ENCODE measurements around the gene ZXDA. TPM values are rescaled to one million over a fixed set of nuclear protein-coding genes. Genes with fewer than 3 reads are reported as not detected.
"Not testable (repeated sequence)": the region's sequence is repeated elsewhere in the genome, so short reads cannot be mapped to it uniquely, and the experiment has no call there.

Gene ZXDA
- polyA plus RNA-seq, 2 donors = 0.20 to 0.51 TPM

GRCh38 chrX:57915680-57916079 is 5.4 kb upstream of the ZXDA start:
- no peaks in the 10 kb centered on the region for H3K27me3 ChIP-seq (ENCODE audit: control insufficient read depth in 1 of 2, insufficient read depth in 2 of 2, low read length in 2 of 2)
- H3K36me3 ChIP-seq (ENCODE audit: control insufficient read depth in 2 of 2, insufficient read depth in 2 of 2, low read length in 1 of 2) = no peaks in the 10 kb centered on the region
- H3K9me3 ChIP-seq (ENCODE audit: control insufficient read depth in 2 of 2, insufficient read depth in 1 of 2, low read depth in 1 of 2, low read length in 1 of 2) = no peaks in the 10 kb centered on the region
- H3K27ac ChIP-seq (ENCODE audit: low read depth in 2 of 2, low read length in 1 of 2) = no peak overlapping the region
- H3K4me3 ChIP-seq (ENCODE audit: low read depth in 1 of 2, low read length in 2 of 2) = no peak overlapping the region
- no peaks in the 10 kb centered on the region for H3K4me1 ChIP-seq (ENCODE audit: control insufficient read depth in 2 of 2, insufficient read depth in 2 of 2, low read length in 1 of 2)
- WGBS, 2 donors = 80 to 85% methylated on average over 5 of the region's 5 CpGs

GRCh38 chrX:57909595-57910286 is 517 bp downstream of the ZXDA start:
- H3K9me3 ChIP-seq (ENCODE audit: control insufficient read depth in 2 of 2, insufficient read depth in 1 of 2, low read depth in 1 of 2, low read length in 1 of 2) = not testable (repeated sequence)
- peak overlapping the region; percentile 73 to 79 for H3K27ac ChIP-seq (ENCODE audit: low read depth in 2 of 2, low read length in 1 of 2)

GRCh38 chrX:57908972-57909594 is 1.2 kb downstream of the ZXDA start:
- not testable (repeated sequence) for H3K9me3 ChIP-seq (ENCODE audit: control insufficient read depth in 2 of 2, insufficient read depth in 1 of 2, low read depth in 1 of 2, low read length in 1 of 2); H3K36me3 ChIP-seq (ENCODE audit: control insufficient read depth in 2 of 2, insufficient read depth in 2 of 2, low read length in 1 of 2); H3K4me1 ChIP-seq (ENCODE audit: control insufficient read depth in 2 of 2, insufficient read depth in 2 of 2, low read length in 1 of 2); H3K27me3 ChIP-seq (ENCODE audit: control insufficient read depth in 1 of 2, insufficient read depth in 2 of 2, low read length in 2 of 2)
- 61 to 70% methylated on average over 28 of the region's 28 CpGs for WGBS, 2 donors
- Histone ChIP-seq H3K4me3 (ENCODE audit: low read depth in 1 of 2, low read length in 2 of 2) (peak overlapping the region; percentile 39 to 56), H3K27ac (ENCODE audit: low read depth in 2 of 2, low read length in 1 of 2) (peak overlapping the region; percentile 2 to 79)

More at GRCh38 chrX:57909595-57910286, 517 bp downstream of the ZXDA start:
- H3K27me3 ChIP-seq (ENCODE audit: control insufficient read depth in 1 of 2, insufficient read depth in 2 of 2, low read length in 2 of 2); H3K36me3 ChIP-seq (ENCODE audit: control insufficient read depth in 2 of 2, insufficient read depth in 2 of 2, low read length in 1 of 2); H3K4me1 ChIP-seq (ENCODE audit: control insufficient read depth in 2 of 2, insufficient read depth in 2 of 2, low read length in 1 of 2): not testable (repeated sequence)
- 2 to 21% methylated on average over 24 to 51 of the region's 72 CpGs for WGBS, 2 donors
- peak overlapping the region; percentile 39 to 56 for H3K4me3 ChIP-seq (ENCODE audit: low read depth in 1 of 2, low read length in 2 of 2)

- H3K27me3 ChIP-seq (ENCODE audit: control insufficient read depth in 1 of 2, insufficient read depth in 2 of 2, low read length in 2 of 2) = no peaks in the 10 kb centered on the region
- no peak overlapping the region for H3K4me3 ChIP-seq (ENCODE audit: low read depth in 1 of 2, low read length in 2 of 2)
- no peaks in the 10 kb centered on the region for H3K9me3 ChIP-seq (ENCODE audit: control insufficient read depth in 2 of 2, insufficient read depth in 1 of 2, low read depth in 1 of 2, low read length in 1 of 2)
- H3K36me3 ChIP-seq (ENCODE audit: control insufficient read depth in 2 of 2, insufficient read depth in 2 of 2, low read length in 1 of 2) = no peaks in the 10 kb centered on the region
- no peak overlapping the region for H3K27ac ChIP-seq (ENCODE audit: low read depth in 2 of 2, low read length in 1 of 2)
- WGBS, 2 donors = 11 to 33% methylated on average over 1 of the region's 1 CpG
- peaks cover 0 to 2% of the 10 kb centered on the region in 2 donors for H3K4me1 ChIP-seq (ENCODE audit: control insufficient read depth in 2 of 2, insufficient read depth in 2 of 2, low read length in 1 of 2)
These were observed 3.5 kb downstream of the ZXDA start for GRCh38 chrX:57906790-57907189.

- 6 to 33% methylated on average over 2 of the region's 2 CpGs for WGBS, 2 donors
- Histone ChIP-seq H3K27me3 (ENCODE audit: control insufficient read depth in 1 of 2, insufficient read depth in 2 of 2, low read length in 2 of 2) (peaks cover 0 to 2% of the 10 kb centered on the region in 2 donors), H3K4me3 (ENCODE audit: low read depth in 1 of 2, low read length in 2 of 2) (no peak overlapping the region), H3K9me3 (ENCODE audit: control insufficient read depth in 2 of 2, insufficient read depth in 1 of 2, low read depth in 1 of 2, low read length in 1 of 2) (no peaks in the 10 kb centered on the region), H3K4me1 (ENCODE audit: control insufficient read depth in 2 of 2, insufficient read depth in 2 of 2, low read length in 1 of 2) (peaks cover 0 to 2% of the 10 kb centered on the region in 2 donors), H3K36me3 (ENCODE audit: control insufficient read depth in 2 of 2, insufficient read depth in 2 of 2, low read length in 1 of 2) (no peaks in the 10 kb centered on the region), H3K27ac (ENCODE audit: low read depth in 2 of 2, low read length in 1 of 2) (no peak overlapping the region)
These were observed 5.1 kb downstream of the ZXDA start for GRCh38 chrX:57905141-57905540.

GRCh38 chrX:57904176-57904880 is 5.9 kb downstream of the ZXDA start:
- Histone ChIP-seq H3K27me3 (ENCODE audit: control insufficient read depth in 1 of 2, insufficient read depth in 2 of 2, low read length in 2 of 2) (peaks cover 0 to 2% of the 10 kb centered on the region in 2 donors), H3K36me3 (ENCODE audit: control insufficient read depth in 2 of 2, insufficient read depth in 2 of 2, low read length in 1 of 2) (no peaks in the 10 kb centered on the region), H3K27ac (ENCODE audit: low read depth in 2 of 2, low read length in 1 of 2) (no peak overlapping the region), H3K4me3 (ENCODE audit: low read depth in 1 of 2, low read length in 2 of 2) (no peak overlapping the region), H3K9me3 (ENCODE audit: control insufficient read depth in 2 of 2, insufficient read depth in 1 of 2, low read depth in 1 of 2, low read length in 1 of 2) (no peaks in the 10 kb centered on the region), H3K4me1 (ENCODE audit: control insufficient read depth in 2 of 2, insufficient read depth in 2 of 2, low read length in 1 of 2) (peaks cover 0 to 2% of the 10 kb centered on the region in 2 donors)
- WGBS, 2 donors = 87 to 88% methylated on average over 7 of the region's 7 CpGs

- WGBS, 2 donors = 84 to 87% methylated on average over 2 of the region's 2 CpGs
- no peaks in the 10 kb centered on the region for H3K36me3 ChIP-seq (ENCODE audit: control insufficient read depth in 2 of 2, insufficient read depth in 2 of 2, low read length in 1 of 2)
- no peaks in the 10 kb centered on the region for H3K9me3 ChIP-seq (ENCODE audit: control insufficient read depth in 2 of 2, insufficient read depth in 1 of 2, low read depth in 1 of 2, low read length in 1 of 2)
- no peak overlapping the region for H3K4me3 ChIP-seq (ENCODE audit: low read depth in 1 of 2, low read length in 2 of 2)
- peaks cover 0 to 2% of the 10 kb centered on the region in 2 donors for H3K4me1 ChIP-seq (ENCODE audit: control insufficient read depth in 2 of 2, insufficient read depth in 2 of 2, low read length in 1 of 2)
- H3K27me3 ChIP-seq (ENCODE audit: control insufficient read depth in 1 of 2, insufficient read depth in 2 of 2, low read length in 2 of 2) = peaks cover 0 to 2% of the 10 kb centered on the region in 2 donors
- no peak overlapping the region for H3K27ac ChIP-seq (ENCODE audit: low read depth in 2 of 2, low read length in 1 of 2)
These were observed 7.6 kb downstream of the ZXDA start for GRCh38 chrX:57902633-57903032.

GRCh38 chrX:57901466-57901865 is 8.8 kb downstream of the ZXDA start:
- Histone ChIP-seq H3K27me3 (ENCODE audit: control insufficient read depth in 1 of 2, insufficient read depth in 2 of 2, low read length in 2 of 2) (peaks cover 0 to 2% of the 10 kb centered on the region in 2 donors), H3K9me3 (ENCODE audit: control insufficient read depth in 2 of 2, insufficient read depth in 1 of 2, low read depth in 1 of 2, low read length in 1 of 2) (no peaks in the 10 kb centered on the region), H3K4me3 (ENCODE audit: low read depth in 1 of 2, low read length in 2 of 2) (no peak overlapping the region), H3K4me1 (ENCODE audit: control insufficient read depth in 2 of 2, insufficient read depth in 2 of 2, low read length in 1 of 2) (peaks cover 0 to 2% of the 10 kb centered on the region in 2 donors), H3K27ac (ENCODE audit: low read depth in 2 of 2, low read length in 1 of 2) (no peak overlapping the region), H3K36me3 (ENCODE audit: control insufficient read depth in 2 of 2, insufficient read depth in 2 of 2, low read length in 1 of 2) (no peaks in the 10 kb centered on the region)
- 66 to 82% methylated on average over 1 of the region's 1 CpG for WGBS, 2 donors

GRCh38 chrX:57900975-57901374 is 9.3 kb downstream of the ZXDA start:
- H3K27ac ChIP-seq (ENCODE audit: low read depth in 2 of 2, low read length in 1 of 2) = no peak overlapping the region

More at GRCh38 chrX:57900975-57901374, 9.3 kb downstream of the ZXDA start:
- H3K9me3 ChIP-seq (ENCODE audit: control insufficient read depth in 2 of 2, insufficient read depth in 1 of 2, low read depth in 1 of 2, low read length in 1 of 2) = no peaks in the 10 kb centered on the region
- no peak overlapping the region for H3K4me3 ChIP-seq (ENCODE audit: low read depth in 1 of 2, low read length in 2 of 2)
- peaks cover 0 to 2% of the 10 kb centered on the region in 2 donors for H3K4me1 ChIP-seq (ENCODE audit: control insufficient read depth in 2 of 2, insufficient read depth in 2 of 2, low read length in 1 of 2)
- WGBS, 2 donors = 21 to 38% methylated on average over 4 of the region's 4 CpGs
- H3K27me3 ChIP-seq (ENCODE audit: control insufficient read depth in 1 of 2, insufficient read depth in 2 of 2, low read length in 2 of 2) = peaks cover 0 to 2% of the 10 kb centered on the region in 2 donors
- H3K36me3 ChIP-seq (ENCODE audit: control insufficient read depth in 2 of 2, insufficient read depth in 2 of 2, low read length in 1 of 2) = no peaks in the 10 kb centered on the region
